GM13977 (cell line): ENCODE measurements around the gene PLA2G2A.

Experiments
- DNase-seq: peaks from one replicate; pipeline ENCODE4 v3.0.0; 2012; ENCODE audit warnings: low spot score
- in situ Hi-C: fragments of 300-500 bp; cut with MboI; formaldehyde crosslinking; loops from one replicate; pipeline ENCODE4 v1.12.0; 2022; ENCODE audit warnings: low sequenced_read_pairs, low pct_unique_long_range_greater_than_20kb, mixed read lengths, inconsistent platforms; ENCODE audit not compliant: unreplicated experiment
- TF ChIP-seq, protein P1 (sequence below): IDR thresholded peaks from 2 replicates; pipeline ENCODE4 v1.5.1; 2012; ENCODE audit warnings: mild to moderate bottlenecking, control low read depth; ENCODE audit not compliant: insufficient read depth; ENCODE audit errors: extremely low read depth, missing control alignments

The PLA2G2A gene

DNA sequence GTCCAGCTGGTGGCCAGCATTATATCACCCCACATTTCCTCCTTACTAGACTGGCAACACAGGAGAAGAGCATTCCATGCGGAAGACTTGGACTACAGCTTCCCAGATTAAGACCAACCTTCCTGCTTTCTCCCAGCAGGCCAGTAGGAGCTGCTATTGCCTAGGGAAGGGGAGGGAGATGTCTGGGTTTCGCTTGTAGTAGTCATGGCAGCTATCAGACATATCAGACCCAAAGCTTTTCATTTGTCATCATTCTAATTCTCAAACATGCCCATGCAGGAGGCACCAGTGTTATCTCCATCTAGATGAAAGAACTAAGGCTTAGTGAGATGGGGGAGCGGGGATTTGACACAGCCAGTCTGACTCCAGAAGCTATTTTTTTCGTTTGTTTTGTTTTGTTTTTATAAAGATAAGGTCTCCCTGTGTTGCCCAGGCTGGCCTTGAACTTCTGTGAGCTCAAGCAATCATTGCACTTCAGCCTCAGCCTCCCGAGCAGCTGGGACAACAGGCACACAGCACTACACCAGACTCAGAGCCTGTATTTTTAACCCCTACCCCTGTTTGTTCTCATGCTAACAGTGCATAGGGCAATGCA lies 4.5 kb downstream of the PLA2G2A start:
- in situ Hi-C loops = no loop called here
- peak; percentile 46 for DNase-seq
- TF ChIP-seq, protein P1, sequence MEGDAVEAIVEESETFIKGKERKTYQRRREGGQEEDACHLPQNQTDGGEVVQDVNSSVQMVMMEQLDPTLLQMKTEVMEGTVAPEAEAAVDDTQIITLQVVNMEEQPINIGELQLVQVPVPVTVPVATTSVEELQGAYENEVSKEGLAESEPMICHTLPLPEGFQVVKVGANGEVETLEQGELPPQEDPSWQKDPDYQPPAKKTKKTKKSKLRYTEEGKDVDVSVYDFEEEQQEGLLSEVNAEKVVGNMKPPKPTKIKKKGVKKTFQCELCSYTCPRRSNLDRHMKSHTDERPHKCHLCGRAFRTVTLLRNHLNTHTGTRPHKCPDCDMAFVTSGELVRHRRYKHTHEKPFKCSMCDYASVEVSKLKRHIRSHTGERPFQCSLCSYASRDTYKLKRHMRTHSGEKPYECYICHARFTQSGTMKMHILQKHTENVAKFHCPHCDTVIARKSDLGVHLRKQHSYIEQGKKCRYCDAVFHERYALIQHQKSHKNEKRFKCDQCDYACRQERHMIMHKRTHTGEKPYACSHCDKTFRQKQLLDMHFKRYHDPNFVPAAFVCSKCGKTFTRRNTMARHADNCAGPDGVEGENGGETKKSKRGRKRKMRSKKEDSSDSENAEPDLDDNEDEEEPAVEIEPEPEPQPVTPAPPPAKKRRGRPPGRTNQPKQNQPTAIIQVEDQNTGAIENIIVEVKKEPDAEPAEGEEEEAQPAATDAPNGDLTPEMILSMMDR = peak; percentile 80

GRCh38 chr1:19973616-19974015 lies 5.8 kb downstream of the PLA2G2A start:
- no peak for DNase-seq
- TF ChIP-seq, protein P1 = no peak
- in situ Hi-C loops = no loop called here

- TF ChIP-seq, protein P1 = no peak
- in situ Hi-C loops = no loop called here
- DNase-seq = no peak
Measured at GRCh38 chr1:19971664-19972063, 7.8 kb downstream of the PLA2G2A start.

DNA sequence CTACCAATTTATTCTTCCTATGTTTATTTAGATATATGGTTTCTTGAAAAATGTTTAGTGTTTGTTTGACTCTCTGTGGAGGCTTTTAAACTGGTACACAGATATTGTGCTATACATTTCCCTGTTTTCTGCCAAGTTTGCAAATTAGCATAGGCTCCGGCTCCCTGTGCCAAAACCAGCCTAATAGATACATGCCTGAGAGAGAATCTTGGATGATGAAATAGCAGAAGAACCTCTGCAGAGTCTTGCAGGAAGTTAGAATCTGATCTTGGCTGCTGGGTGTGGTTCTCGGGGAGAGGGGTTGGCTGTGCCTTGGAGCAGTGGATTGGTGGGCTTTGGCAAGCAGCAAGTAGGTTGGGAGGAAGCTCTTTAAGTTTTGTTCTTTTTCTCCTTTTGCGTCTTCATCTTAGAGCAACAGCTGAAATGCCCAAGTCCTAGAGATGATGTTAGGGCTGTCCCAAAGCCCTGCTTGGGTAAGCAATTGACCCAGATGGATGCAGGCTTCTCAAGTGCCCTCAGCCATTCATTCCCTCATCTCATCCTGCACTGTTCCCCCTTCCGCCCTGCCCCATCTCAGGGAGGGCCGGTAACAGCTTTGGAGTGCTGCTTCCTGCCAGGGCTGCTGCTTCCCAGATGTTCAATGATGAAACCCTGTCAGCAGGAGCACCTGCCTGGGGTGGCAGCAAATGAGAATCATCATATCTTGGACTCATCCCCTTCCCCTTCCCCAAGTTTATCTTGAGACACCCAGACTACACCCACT lies 9.3 kb downstream of the PLA2G2A start:
- DNase-seq = no peak
- in situ Hi-C loops = no loop called here
- TF ChIP-seq, protein P1 = no peak

DNA sequence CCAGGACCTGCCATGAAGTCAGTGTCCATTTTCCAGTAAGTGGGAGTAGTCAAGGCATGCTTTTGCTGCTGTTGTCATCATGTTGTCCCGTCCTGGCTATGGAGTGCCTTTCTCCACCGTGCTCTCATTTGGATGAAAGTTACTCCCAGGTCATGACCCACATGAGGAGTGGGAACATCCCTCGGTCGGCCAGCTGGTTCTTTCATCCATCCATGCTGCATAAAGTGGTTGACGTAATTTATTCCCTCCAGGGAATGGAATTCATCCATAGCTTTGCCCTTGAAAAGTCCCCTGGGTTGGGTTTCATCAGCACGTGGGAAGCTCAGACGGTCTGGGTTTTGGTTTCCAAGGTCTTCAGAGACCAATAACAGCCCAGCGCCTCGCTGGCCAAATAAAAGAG lies 11.6 kb downstream of the PLA2G2A start:
- in situ Hi-C loops = no loop called here
- DNase-seq = no peak
- TF ChIP-seq, protein P1 = no peak

- in situ Hi-C loops = no loop called here
- TF ChIP-seq, protein P1 = no peak
- no peak for DNase-seq
Measured at GRCh38 chr1:19964542-19964941, 14.9 kb downstream of the PLA2G2A start.
